ENCODE results near the gene PNMT. TPM values are rescaled to one million over a fixed set of nuclear protein-coding genes. Genes with fewer than 3 reads are reported as not detected.

The PNMT gene
- total and polyA plus RNA-seq, 4 donors: 0.75 to 30.2 (median 1.1) TPM

DNA sequence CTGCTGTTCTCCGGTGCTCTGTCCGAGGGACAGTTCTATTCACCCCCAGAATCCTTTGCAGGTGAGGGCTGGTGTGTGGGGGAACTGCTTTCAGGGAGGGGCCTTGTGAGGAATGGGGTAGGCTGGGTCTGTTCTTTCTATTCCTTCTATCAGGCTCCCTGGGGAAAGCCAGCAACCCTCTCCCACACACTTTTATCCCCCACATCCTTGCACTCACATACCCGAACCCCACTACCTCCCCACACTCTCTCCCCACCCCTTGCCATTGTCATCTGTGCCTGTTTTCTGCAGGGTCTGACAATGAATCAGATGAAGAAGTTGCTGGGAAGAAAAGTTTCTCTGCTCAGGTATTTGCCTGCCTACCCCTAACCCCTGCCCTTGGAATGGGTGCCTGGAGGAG lies 9.5 kb upstream of the PNMT start:
- intact Hi-C loops (cut with DNase I): no loop called here
- Histone ChIP-seq H3K4me3 (ENCODE audit: low read length in 2 of 2) (no peak overlapping the region), H3K27ac (ENCODE audit: low read depth in 1 of 2, low read length in 2 of 2) (no peak overlapping the region), H3K4me1 (ENCODE audit: control insufficient read depth in 1 of 2, insufficient read depth in 2 of 2, low read length in 2 of 2) (no peaks in the 10 kb centered on the region), H3K36me3 (ENCODE audit: control insufficient read depth in 1 of 2, insufficient read depth in 2 of 2, low read length in 1 of 2) (peaks cover 0 to 3% of the 10 kb centered on the region in 2 donors), H3K27me3 (ENCODE audit: control insufficient read depth in 1 of 2, insufficient read depth in 2 of 2, low read length in 1 of 2) (no peaks in the 10 kb centered on the region), H3K9me3 (ENCODE audit: control insufficient read depth, low read length) (no peaks in the 10 kb centered on the region)
- ATAC-seq (ENCODE audit: low FRiP score) (no peak), DNase-seq (no peak)
- 81 to 88% methylated on average over 3 of the region's 3 CpGs for WGBS, 2 donors

GRCh38 chr17:39659279-39660010 lies 8.8 kb upstream of the PNMT start:
- no peaks in the 10 kb centered on the region for H3K4me1 ChIP-seq (ENCODE audit: control insufficient read depth in 1 of 2, insufficient read depth in 2 of 2, low read length in 2 of 2)
- H3K36me3 ChIP-seq (ENCODE audit: control insufficient read depth in 1 of 2, insufficient read depth in 2 of 2, low read length in 1 of 2): peaks cover 0 to 3% of the 10 kb centered on the region in 2 donors
- WGBS, 2 donors: 72 to 79% methylated on average over 11 to 15 of the region's 15 CpGs
- no peak overlapping the region for H3K27ac ChIP-seq (ENCODE audit: low read depth in 1 of 2, low read length in 2 of 2)
- DNase-seq (no peak), ATAC-seq (ENCODE audit: low FRiP score) (no peak)
- no peaks in the 10 kb centered on the region for H3K9me3 ChIP-seq (ENCODE audit: control insufficient read depth, low read length)
- no peaks in the 10 kb centered on the region for H3K27me3 ChIP-seq (ENCODE audit: control insufficient read depth in 1 of 2, insufficient read depth in 2 of 2, low read length in 1 of 2)
- intact Hi-C loops (cut with DNase I): no loop called here
- H3K4me3 ChIP-seq (ENCODE audit: low read length in 2 of 2): no peak overlapping the region

DNA sequence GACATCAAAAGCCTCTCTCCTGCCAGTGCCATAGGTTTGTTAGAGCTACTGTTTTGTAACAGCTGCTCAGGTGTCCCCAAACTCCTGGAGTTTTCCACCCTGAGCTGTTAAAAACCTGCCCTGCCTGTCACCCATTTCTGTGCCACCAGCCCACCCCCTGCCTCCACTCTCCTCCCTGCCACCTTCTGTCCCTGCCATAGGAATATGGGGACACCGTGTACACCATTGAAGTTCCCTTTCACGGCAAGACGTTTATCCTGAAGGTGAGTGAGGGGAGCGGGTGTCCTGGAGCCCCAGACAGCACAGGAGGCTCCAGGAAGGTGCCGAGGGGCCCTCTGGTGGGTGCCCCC lies 8.3 kb upstream of the PNMT start:
- H3K9me3 ChIP-seq (ENCODE audit: control insufficient read depth, low read length): no peaks in the 10 kb centered on the region
- H3K27ac ChIP-seq (ENCODE audit: low read depth in 1 of 2, low read length in 2 of 2): no peak overlapping the region
- H3K36me3 ChIP-seq (ENCODE audit: control insufficient read depth in 1 of 2, insufficient read depth in 2 of 2, low read length in 1 of 2): peaks cover 0 to 3% of the 10 kb centered on the region in 2 donors
- H3K27me3 ChIP-seq (ENCODE audit: control insufficient read depth in 1 of 2, insufficient read depth in 2 of 2, low read length in 1 of 2): no peaks in the 10 kb centered on the region
- 84 to 85% methylated on average over 5 of the region's 5 CpGs for WGBS, 2 donors
- no peak for DNase-seq
- ATAC-seq (ENCODE audit: low FRiP score): no peak
- no peak overlapping the region for H3K4me3 ChIP-seq (ENCODE audit: low read length in 2 of 2)
- intact Hi-C loops (cut with DNase I): no loop called here
- no peaks in the 10 kb centered on the region for H3K4me1 ChIP-seq (ENCODE audit: control insufficient read depth in 1 of 2, insufficient read depth in 2 of 2, low read length in 2 of 2)

DNA sequence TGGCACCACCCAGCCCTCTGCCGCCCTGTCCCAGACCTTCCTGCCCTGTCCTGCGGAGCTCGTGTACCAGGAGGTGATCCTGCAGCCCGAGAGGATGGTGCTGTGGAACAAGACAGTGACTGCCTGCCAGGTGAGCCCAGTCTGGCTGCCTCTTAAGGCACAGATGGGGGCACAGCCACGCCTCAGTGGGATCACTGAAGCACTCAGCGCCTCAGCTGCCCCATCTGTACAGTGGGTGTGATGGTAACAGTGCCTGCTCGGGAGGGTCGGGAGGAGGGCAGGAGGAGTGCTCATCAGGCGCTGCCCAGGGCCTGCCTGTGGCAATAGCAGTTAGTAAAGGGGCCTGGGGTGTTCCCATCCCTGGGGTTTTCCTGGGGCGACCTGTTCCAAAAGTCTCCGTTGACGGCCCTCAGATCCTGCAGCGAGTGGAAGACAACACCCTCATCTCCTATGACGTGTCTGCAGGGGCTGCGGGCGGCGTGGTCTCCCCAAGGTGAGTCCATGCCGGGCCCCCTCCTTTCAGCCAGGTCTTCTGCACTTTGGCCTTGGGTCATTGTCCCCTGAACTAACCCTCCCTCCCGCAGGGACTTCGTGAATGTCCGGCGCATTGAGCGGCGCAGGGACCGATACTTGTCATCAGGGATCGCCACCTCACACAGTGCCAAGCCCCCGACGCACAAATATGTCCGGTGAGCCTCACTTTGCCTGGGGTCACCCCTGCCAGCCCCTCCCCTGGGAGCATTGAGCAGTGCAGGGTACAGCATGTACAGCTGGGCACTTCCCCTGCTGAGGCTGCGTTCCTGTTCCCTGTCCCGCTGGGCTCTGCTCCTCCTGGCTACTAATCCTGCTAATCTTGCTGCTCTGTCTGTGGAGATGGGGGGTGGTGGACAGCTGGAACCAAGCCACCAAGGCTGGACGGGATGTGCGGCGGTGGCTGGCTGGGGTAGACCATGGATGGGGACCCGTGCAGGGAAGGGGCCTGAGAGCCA lies 7.6 kb upstream of the PNMT start:
- Histone ChIP-seq H3K27me3 (ENCODE audit: control insufficient read depth in 1 of 2, insufficient read depth in 2 of 2, low read length in 1 of 2) (no peaks in the 10 kb centered on the region), H3K4me1 (ENCODE audit: control insufficient read depth in 1 of 2, insufficient read depth in 2 of 2, low read length in 2 of 2) (no peaks in the 10 kb centered on the region), H3K27ac (ENCODE audit: low read depth in 1 of 2, low read length in 2 of 2) (no peak overlapping the region), H3K4me3 (ENCODE audit: low read length in 2 of 2) (no peak overlapping the region), H3K36me3 (ENCODE audit: control insufficient read depth in 1 of 2, insufficient read depth in 2 of 2, low read length in 1 of 2) (peaks cover 0 to 3% of the 10 kb centered on the region in 2 donors), H3K9me3 (ENCODE audit: control insufficient read depth, low read length) (no peaks in the 10 kb centered on the region)
- intact Hi-C loops (cut with DNase I): no loop called here
- ATAC-seq (ENCODE audit: low FRiP score) (no peak), DNase-seq (no peak)
- 85 to 89% methylated on average over 35 of the region's 35 CpGs for WGBS, 2 donors

DNA sequence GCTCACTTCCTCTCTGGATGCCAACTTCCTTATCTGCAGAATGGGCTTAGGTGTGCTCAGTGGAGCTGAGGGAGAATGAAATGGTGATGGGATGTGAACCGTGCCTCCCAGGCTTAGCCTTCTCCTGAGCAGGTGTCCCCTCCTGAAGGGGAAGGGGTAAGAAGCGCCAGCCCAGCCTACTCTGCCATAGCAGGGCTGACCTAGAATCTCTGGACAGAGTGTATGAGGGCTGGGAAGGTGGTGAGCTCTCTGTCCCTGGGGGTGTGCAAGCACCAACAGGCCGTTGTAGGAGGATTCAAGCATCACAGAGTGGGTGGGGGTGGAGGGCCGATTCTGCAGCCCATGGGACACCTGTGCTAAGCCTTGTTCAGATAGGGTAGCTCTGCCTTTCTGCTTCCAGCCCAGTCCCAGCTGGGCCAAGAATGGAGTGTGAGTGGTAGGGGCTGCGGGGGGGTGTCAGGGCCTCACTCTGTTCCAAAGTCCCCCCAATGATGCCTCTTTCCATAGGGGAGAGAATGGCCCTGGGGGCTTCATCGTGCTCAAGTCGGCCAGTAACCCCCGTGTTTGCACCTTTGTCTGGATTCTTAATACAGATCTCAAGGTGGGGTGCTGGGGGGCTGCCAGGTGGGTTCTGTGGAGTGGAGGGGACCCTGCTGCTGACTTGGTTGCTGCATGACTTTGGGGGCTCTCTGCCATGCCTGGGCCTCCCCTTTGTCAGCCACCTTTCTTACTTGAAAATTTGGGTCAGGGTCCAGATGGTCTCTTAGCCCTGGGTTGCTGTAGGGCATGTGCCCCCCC lies 6.3 kb upstream of the PNMT start:
- no peak overlapping the region for H3K4me3 ChIP-seq (ENCODE audit: low read length in 2 of 2)
- no peaks in the 10 kb centered on the region for H3K4me1 ChIP-seq (ENCODE audit: control insufficient read depth in 1 of 2, insufficient read depth in 2 of 2, low read length in 2 of 2)
- intact Hi-C loops (cut with DNase I): no loop called here
- no peak overlapping the region for H3K27ac ChIP-seq (ENCODE audit: low read depth in 1 of 2, low read length in 2 of 2)
- no peaks in the 10 kb centered on the region for H3K27me3 ChIP-seq (ENCODE audit: control insufficient read depth in 1 of 2, insufficient read depth in 2 of 2, low read length in 1 of 2)
- no peaks in the 10 kb centered on the region for H3K9me3 ChIP-seq (ENCODE audit: control insufficient read depth, low read length)
- ATAC-seq (ENCODE audit: low FRiP score) (no peak), DNase-seq (no peak)
- H3K36me3 ChIP-seq (ENCODE audit: control insufficient read depth in 1 of 2, insufficient read depth in 2 of 2, low read length in 1 of 2): peaks cover 0 to 3% of the 10 kb centered on the region in 2 donors
- WGBS, 2 donors: 83% methylated on average over 8 of the region's 8 CpGs

- ATAC-seq (ENCODE audit: low FRiP score) (no peak), DNase-seq (no peak)
- WGBS, 2 donors: 81 to 82% methylated on average over 22 of the region's 22 CpGs
- no peak overlapping the region for H3K4me3 ChIP-seq (ENCODE audit: low read length in 2 of 2)
- no peak overlapping the region for H3K27ac ChIP-seq (ENCODE audit: low read depth in 1 of 2, low read length in 2 of 2)
- intact Hi-C loops (cut with DNase I): no loop called here
- H3K27me3 ChIP-seq (ENCODE audit: control insufficient read depth in 1 of 2, insufficient read depth in 2 of 2, low read length in 1 of 2): no peaks in the 10 kb centered on the region
- H3K36me3 ChIP-seq (ENCODE audit: control insufficient read depth in 1 of 2, insufficient read depth in 2 of 2, low read length in 1 of 2): peaks cover 0 to 3% of the 10 kb centered on the region in 2 donors
- H3K9me3 ChIP-seq (ENCODE audit: control insufficient read depth, low read length): no peaks in the 10 kb centered on the region
- H3K4me1 ChIP-seq (ENCODE audit: control insufficient read depth in 1 of 2, insufficient read depth in 2 of 2, low read length in 2 of 2): no peaks in the 10 kb centered on the region
These were observed 5.5 kb upstream of the PNMT start for GRCh38 chr17:39662551-39663339.

DNA sequence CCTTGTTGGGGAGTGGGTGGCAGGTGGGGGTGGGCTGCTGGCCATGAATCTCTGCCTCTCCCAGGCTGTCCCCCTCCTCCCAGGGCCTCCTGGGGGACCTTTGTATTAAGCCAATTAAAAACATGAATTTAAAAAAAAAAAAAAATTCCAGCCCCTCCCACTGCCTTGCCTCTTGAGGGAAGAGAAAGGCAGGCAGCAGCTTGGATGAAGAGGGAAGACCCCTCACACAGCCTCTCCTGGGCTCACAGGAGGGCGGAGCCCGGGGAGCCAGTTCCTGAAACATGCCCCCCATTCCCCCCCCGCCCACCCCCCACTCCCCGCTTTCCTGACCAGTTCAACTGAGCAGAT lies 4.9 kb upstream of the PNMT start:
- intact Hi-C loops (cut with DNase I): no loop called here
- ATAC-seq (ENCODE audit: low FRiP score): no peak
- Histone ChIP-seq H3K9me3 (ENCODE audit: control insufficient read depth, low read length) (no peaks in the 10 kb centered on the region), H3K4me1 (ENCODE audit: control insufficient read depth in 1 of 2, insufficient read depth in 2 of 2, low read length in 2 of 2) (no peaks in the 10 kb centered on the region), H3K36me3 (ENCODE audit: control insufficient read depth in 1 of 2, insufficient read depth in 2 of 2, low read length in 1 of 2) (peaks cover 0 to 3% of the 10 kb centered on the region in 2 donors), H3K4me3 (ENCODE audit: low read length in 2 of 2) (no peak overlapping the region), H3K27me3 (ENCODE audit: control insufficient read depth in 1 of 2, insufficient read depth in 2 of 2, low read length in 1 of 2) (no peaks in the 10 kb centered on the region), H3K27ac (ENCODE audit: low read depth in 1 of 2, low read length in 2 of 2) (no peak overlapping the region)
- DNase-seq: no peak
- 64 to 66% methylated on average over 4 of the region's 4 CpGs for WGBS, 2 donors

Measured in aorta (tissue), 5 donors.